Measurements from ENCODE around the gene LRRC36. TPM values are rescaled to one million over a fixed set of nuclear protein-coding genes. Genes with fewer than 3 reads are reported as not detected.
A peak's percentile ranks its signal among the peaks of the same experiment; 100 is the strongest.

The LRRC36 gene
- total and polyA plus RNA-seq, 8 donors = 0.37 to 33.0 (median 0.96) TPM; not detected in 4

DNA sequence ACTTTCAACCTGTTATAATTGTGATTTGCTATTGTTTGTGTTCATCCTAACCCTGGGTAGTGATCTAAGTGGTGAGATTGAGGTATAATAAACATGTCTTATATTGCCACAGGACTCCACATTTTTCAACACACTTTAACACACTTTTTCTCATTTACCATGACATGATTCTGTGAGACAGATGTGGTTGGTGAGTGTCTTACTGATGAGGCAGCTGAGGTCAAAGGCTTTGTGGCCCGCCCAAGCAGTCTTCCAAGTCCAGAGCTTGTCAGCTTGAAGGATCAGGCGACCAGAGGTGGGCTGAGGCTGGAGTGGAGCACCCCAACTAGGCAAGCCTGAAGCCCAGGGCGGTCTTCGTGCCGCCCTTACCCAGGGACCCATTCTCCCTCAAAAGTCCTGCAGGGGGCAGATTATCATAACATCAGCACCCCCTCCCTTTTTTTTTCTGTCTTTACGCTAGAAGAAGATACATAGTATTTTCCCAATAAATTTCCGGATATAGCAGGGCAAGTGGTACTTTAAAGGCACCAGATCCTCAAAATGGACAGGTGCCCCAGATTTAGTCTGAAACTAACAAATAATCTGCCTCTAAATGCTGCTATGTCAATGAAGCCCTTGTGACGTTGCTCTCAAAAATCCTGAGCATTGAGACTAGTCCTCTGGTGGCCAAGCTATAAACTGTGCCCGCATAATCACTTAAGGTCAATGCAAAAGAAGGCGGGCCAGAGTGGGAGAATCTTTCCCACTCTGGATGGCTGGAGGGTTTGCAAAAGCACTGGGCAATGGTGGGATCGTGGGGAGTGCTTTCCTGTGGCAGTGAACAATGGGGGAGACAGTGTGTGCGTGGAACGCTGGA is 21.2 kb upstream of the LRRC36 start:
- WGBS, 5 donors = 89 to 96% (median 92%) methylated on average over 13 of the region's 13 CpGs
- no peak for TF ChIP-seq EP300 (IDR thresholded peaks at IDR 0.05)
- TF ChIP-seq POLR2A (IDR thresholded peaks at IDR 0.05) = no peak
- TF ChIP-seq, protein P1, sequence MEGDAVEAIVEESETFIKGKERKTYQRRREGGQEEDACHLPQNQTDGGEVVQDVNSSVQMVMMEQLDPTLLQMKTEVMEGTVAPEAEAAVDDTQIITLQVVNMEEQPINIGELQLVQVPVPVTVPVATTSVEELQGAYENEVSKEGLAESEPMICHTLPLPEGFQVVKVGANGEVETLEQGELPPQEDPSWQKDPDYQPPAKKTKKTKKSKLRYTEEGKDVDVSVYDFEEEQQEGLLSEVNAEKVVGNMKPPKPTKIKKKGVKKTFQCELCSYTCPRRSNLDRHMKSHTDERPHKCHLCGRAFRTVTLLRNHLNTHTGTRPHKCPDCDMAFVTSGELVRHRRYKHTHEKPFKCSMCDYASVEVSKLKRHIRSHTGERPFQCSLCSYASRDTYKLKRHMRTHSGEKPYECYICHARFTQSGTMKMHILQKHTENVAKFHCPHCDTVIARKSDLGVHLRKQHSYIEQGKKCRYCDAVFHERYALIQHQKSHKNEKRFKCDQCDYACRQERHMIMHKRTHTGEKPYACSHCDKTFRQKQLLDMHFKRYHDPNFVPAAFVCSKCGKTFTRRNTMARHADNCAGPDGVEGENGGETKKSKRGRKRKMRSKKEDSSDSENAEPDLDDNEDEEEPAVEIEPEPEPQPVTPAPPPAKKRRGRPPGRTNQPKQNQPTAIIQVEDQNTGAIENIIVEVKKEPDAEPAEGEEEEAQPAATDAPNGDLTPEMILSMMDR (IDR thresholded peaks at IDR 0.05) = no peak
- no peak for TF ChIP-seq POLR2AphosphoS5 (IDR thresholded peaks at IDR 0.05)
- Histone ChIP-seq H3K4me3 (no peak overlapping the region), H3K4me1 (peaks cover 5 to 16% (median 11%) of the 10 kb centered on the region in 4 donors), H3K27ac (no peak overlapping the region), H3K27me3 (no peaks in the 10 kb centered on the region), H3K9me3 (no peaks in the 10 kb centered on the region), H3K36me3 (no peaks in the 10 kb centered on the region)
- intact Hi-C loops (cut with DNase I; ENCODE audit: low total_unique reads) = no loop called here
- no peak for DNase-seq

DNA sequence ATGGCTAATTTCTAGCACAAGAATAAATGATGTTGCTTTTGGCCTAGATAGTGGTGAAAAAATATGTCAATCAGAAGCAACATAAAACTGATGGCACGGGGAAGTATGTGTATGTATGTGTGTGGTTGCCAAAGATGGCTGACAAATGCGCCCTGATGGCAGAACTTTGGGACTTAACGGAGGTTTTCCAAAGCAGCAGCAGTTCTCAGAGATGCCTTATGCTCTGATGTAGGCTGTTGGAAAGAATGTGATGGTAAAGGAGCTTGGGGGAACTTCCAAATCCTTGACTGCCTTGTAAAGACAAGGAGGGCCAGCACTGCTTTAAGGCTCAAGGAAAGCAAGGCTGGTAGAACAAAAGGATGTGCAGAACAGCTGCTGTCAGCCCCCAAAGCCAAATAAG is 16.1 kb upstream of the LRRC36 start:
- Histone ChIP-seq H3K4me3 (no peak overlapping the region), H3K27ac (no peak overlapping the region), H3K27me3 (no peaks in the 10 kb centered on the region), H3K4me1 (peaks cover 0 to 4% (median 0%) of the 10 kb centered on the region in 4 donors), H3K9me3 (no peaks in the 10 kb centered on the region), H3K36me3 (no peaks in the 10 kb centered on the region)
- TF ChIP-seq POLR2AphosphoS5 (IDR thresholded peaks at IDR 0.05) (no peak), POLR2A (IDR thresholded peaks at IDR 0.05) (no peak), EP300 (IDR thresholded peaks at IDR 0.05) (no peak)
- TF ChIP-seq, protein P1 (IDR thresholded peaks at IDR 0.05) = no peak
- intact Hi-C loops (cut with DNase I; ENCODE audit: low total_unique reads) = no loop called here
- DNase-seq = no peak
- 89 to 97% (median 95%) methylated on average over 3 of the region's 3 CpGs for WGBS, 5 donors

DNA sequence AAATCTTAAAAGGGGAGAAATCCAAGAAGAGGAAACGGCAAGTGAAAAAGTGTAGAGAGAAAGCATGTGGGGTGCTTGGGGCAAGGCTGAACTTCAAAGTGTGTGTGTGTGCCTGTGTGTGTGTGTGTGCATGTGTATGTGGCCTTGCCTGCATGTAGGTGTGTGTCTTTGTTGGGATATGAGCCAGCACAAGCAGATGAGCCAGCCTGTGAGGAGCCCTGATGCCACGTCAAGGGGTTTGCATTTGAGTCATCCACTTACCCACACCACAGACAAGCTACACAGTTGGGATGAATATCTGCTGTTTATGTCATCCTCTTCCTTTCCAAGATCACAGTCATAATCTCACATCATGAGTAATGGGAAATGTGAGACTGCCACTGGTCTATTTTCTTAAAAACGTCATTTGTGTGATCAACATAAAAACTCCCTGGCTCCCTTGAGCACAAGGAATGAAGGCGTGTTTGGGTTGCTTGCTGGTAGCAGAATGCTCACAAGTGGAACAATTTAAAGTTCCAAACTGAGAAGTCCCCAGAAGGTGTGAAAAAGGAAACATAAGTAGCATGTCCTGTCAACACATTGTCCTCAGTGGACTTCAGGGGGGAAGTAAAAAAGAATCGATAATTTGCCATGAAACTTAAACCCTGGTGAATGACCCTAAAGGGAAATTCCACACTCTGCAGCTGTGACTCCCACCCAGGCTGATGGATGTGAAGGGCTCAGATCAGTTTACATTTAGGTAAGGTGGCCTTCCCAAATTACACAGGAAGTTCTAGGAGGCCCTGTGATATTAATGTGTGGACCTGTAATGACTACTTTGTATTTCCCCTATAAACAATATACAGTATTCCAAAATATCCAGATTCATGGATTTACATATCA is 14.8 kb upstream of the LRRC36 start:
- Histone ChIP-seq H3K27me3 (no peaks in the 10 kb centered on the region), H3K27ac (peak overlapping the region; percentile 18 to 70 (median 50)), H3K4me1 (peaks cover 0 to 4% (median 0%) of the 10 kb centered on the region in 4 donors), H3K36me3 (no peaks in the 10 kb centered on the region), H3K9me3 (no peaks in the 10 kb centered on the region), H3K4me3 (no peak overlapping the region)
- peak in 1 of 2 donors; percentile 55 for DNase-seq
- 45 to 59% (median 51%) methylated on average over 5 of the region's 5 CpGs for WGBS, 5 donors
- intact Hi-C loops (cut with DNase I; ENCODE audit: low total_unique reads) = no loop called here
- TF ChIP-seq POLR2AphosphoS5 (IDR thresholded peaks at IDR 0.05) = peak in 1 of 3 donors; percentile 45
- TF ChIP-seq, protein P1 (IDR thresholded peaks at IDR 0.05) = no peak

DNA sequence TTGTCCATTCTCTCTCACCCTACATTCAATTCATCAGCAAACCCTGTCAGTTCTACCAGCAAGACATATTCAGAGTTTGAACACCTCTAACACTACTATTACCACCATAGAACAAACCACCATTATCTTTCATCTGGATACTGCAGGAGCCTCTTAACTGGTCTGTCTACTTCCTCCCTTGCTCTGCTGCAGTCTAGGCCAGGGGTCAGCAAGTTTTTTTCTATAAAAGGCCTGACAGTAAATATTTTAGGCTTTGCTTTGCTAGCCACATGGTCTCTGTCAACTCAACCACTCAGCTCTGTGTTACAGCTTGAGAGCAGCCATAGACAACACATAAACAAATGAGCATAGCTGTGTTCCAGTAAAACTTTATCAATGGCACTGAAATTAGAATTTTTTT is 13.9 kb upstream of the LRRC36 start:
- peak overlapping the region in 4 of 5 donors; percentile 45 to 70 (median 49) for H3K27ac ChIP-seq
- TF ChIP-seq POLR2A (IDR thresholded peaks at IDR 0.05) = no peak
- no peak for TF ChIP-seq EP300 (IDR thresholded peaks at IDR 0.05)
- TF ChIP-seq, protein P1 (IDR thresholded peaks at IDR 0.05) = no peak
- TF ChIP-seq POLR2AphosphoS5 (IDR thresholded peaks at IDR 0.05) = no peak
- intact Hi-C loops (cut with DNase I; ENCODE audit: low total_unique reads) = no loop called here

More for the DNA sequence above, 13.9 kb upstream of the LRRC36 start:
- DNase-seq = no peak
- Histone ChIP-seq H3K27me3 (no peaks in the 10 kb centered on the region), H3K36me3 (no peaks in the 10 kb centered on the region), H3K4me3 (no peak overlapping the region), H3K9me3 (no peaks in the 10 kb centered on the region), H3K4me1 (peaks cover 0 to 4% (median 0%) of the 10 kb centered on the region in 4 donors)
